ENCODE measurements around the gene UACA. TPM values are rescaled to one million over a fixed set of nuclear protein-coding genes. Genes with fewer than 3 reads are reported as not detected.

The UACA gene
- total RNA-seq, 1 donor from 2014 or later = 39.7 TPM

DNA sequence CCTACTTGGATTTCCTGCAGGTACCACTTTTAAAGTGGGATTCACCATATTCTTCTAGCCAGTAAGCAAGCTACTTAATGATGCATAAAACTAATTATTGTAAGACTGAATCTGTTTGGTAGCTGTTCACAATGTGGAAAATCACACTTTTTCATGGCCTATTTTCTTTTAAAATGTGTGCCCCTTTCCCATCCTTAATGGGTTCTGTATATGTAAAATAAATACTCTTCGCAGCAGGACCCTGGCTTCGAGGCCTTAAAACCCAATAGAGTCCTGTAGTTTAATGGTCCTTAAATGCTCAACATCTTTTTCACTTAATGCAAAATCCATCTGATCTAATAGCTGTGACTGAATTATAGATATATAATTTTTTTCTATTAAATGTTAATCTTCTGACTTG lies 111.0 kb downstream of the UACA start:
- no peak for DNase-seq (ENCODE audit: low read depth)
- H3K4me3 ChIP-seq (ENCODE audit: low read depth, low read length) = no peak overlapping the region
- TF ChIP-seq, protein P1, sequence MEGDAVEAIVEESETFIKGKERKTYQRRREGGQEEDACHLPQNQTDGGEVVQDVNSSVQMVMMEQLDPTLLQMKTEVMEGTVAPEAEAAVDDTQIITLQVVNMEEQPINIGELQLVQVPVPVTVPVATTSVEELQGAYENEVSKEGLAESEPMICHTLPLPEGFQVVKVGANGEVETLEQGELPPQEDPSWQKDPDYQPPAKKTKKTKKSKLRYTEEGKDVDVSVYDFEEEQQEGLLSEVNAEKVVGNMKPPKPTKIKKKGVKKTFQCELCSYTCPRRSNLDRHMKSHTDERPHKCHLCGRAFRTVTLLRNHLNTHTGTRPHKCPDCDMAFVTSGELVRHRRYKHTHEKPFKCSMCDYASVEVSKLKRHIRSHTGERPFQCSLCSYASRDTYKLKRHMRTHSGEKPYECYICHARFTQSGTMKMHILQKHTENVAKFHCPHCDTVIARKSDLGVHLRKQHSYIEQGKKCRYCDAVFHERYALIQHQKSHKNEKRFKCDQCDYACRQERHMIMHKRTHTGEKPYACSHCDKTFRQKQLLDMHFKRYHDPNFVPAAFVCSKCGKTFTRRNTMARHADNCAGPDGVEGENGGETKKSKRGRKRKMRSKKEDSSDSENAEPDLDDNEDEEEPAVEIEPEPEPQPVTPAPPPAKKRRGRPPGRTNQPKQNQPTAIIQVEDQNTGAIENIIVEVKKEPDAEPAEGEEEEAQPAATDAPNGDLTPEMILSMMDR (conservative IDR thresholded peaks at IDR 0.05; ENCODE audit: low read depth, low read length) = no peak

- no peak for DNase-seq (ENCODE audit: low read depth)
- TF ChIP-seq, protein P1 (conservative IDR thresholded peaks at IDR 0.05; ENCODE audit: low read depth, low read length) = no peak
- no peak overlapping the region for H3K4me3 ChIP-seq (ENCODE audit: low read depth, low read length)
Observed at GRCh38 chr15:70651303-70651845, 112.0 kb downstream of the UACA start.

- no peak overlapping the region for H3K4me3 ChIP-seq (ENCODE audit: low read depth, low read length)
- TF ChIP-seq, protein P1 (conservative IDR thresholded peaks at IDR 0.05; ENCODE audit: low read depth, low read length) = no peak
Observed at GRCh38 chr15:70650567-70651302, 112.6 kb downstream of the UACA start.

GRCh38 chr15:70647396-70647795 lies 116.0 kb downstream of the UACA start:
- TF ChIP-seq, protein P1 (conservative IDR thresholded peaks at IDR 0.05; ENCODE audit: low read depth, low read length) = no peak
- DNase-seq (ENCODE audit: low read depth) = no peak

More at GRCh38 chr15:70650567-70651302, 112.6 kb downstream of the UACA start:
- DNase-seq (ENCODE audit: low read depth) = no peak

GRCh38 chr15:70646169-70646568 lies 117.2 kb downstream of the UACA start:
- TF ChIP-seq, protein P1 (conservative IDR thresholded peaks at IDR 0.05; ENCODE audit: low read depth, low read length) = no peak
- no peak overlapping the region for H3K4me3 ChIP-seq (ENCODE audit: low read depth, low read length)
- no peak for DNase-seq (ENCODE audit: low read depth)

More at GRCh38 chr15:70647396-70647795, 116.0 kb downstream of the UACA start:
- H3K4me3 ChIP-seq (ENCODE audit: low read depth, low read length) = no peak overlapping the region

DNA sequence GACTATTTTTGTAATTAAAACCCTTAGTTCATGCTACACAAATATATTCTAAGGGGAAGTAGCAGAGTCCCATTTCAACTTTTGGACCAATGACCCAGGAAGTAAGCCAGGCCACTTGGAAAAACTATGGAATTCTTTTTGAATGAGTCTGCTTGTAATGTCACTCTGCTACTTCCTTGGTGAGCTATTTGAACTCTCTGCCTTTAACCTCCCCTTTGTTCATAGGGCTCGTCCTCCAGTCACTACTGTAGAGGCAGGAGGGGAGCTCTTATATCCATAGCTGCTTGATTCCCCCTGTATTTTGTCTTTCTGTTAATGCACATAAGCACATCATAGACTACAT lies 119.6 kb downstream of the UACA start:
- peak; percentile 16 for DNase-seq (ENCODE audit: low read depth)
- TF ChIP-seq, protein P1 (conservative IDR thresholded peaks at IDR 0.05; ENCODE audit: low read depth, low read length) = no peak
- H3K4me3 ChIP-seq (ENCODE audit: low read depth, low read length) = no peak overlapping the region

All from epithelial cell of proximal tubule (primary cell).